Dedifferentiated amniotic fluid mesenchymal stem cell (primary cell): ENCODE data around the gene MS4A6E.
"Not testable (repeated sequence)": the region's sequence is repeated elsewhere in the genome, so short reads cannot be mapped to it uniquely, and the experiment has no call there.

ENCODE experiments used
- DNase-seq: peaks from one replicate; pipeline ENCODE4 v3.0.0-alpha.2; 2016; ENCODE audit errors: extremely low spot score

Gene MS4A6E

GRCh38 chr11:60326955-60327354 is at the start of gene MS4A6E:
Gene MS4A6E, plus strand, starts transcription at chr11:60327255. Its CDS starts 7,641 bp downstream, at chr11:60334896.
- DNase-seq: no peak

GRCh38 chr11:60280412-60280811 is 46.6 kb upstream of the MS4A6E start, which contains the start of gene MS4A4A:
Gene MS4A4A, plus strand, starts transcription at chr11:60280666. Its CDS starts 10 bp downstream, at chr11:60280676.
- DNase-seq: no peak

- no peak for DNase-seq
Measured at GRCh38 chr11:60281485-60281884, 45.6 kb upstream of the MS4A6E start.

GRCh38 chr11:60282286-60282685 is 44.8 kb upstream of the MS4A6E start:
- no peak for DNase-seq

- not testable (repeated sequence) for DNase-seq
Measured at GRCh38 chr11:60285411-60286126, 41.5 kb upstream of the MS4A6E start.

- no peak for DNase-seq
Measured at GRCh38 chr11:60288531-60288930, 38.5 kb upstream of the MS4A6E start.

GRCh38 chr11:60292145-60292544 is 34.9 kb upstream of the MS4A6E start:
- no peak for DNase-seq

- DNase-seq: no peak
Measured at GRCh38 chr11:60301178-60301577, 25.9 kb upstream of the MS4A6E start.

GRCh38 chr11:60301884-60302283 is 25.2 kb upstream of the MS4A6E start:
- not testable (repeated sequence) for DNase-seq

- DNase-seq: no peak
Measured at GRCh38 chr11:60303661-60304060, 23.4 kb upstream of the MS4A6E start.

GRCh38 chr11:60305906-60306619 is 21.0 kb upstream of the MS4A6E start:
- DNase-seq: no peak

- no peak for DNase-seq
Measured at GRCh38 chr11:60307507-60308195, 19.4 kb upstream of the MS4A6E start.

- DNase-seq: no peak
Measured at GRCh38 chr11:60310407-60310998, 16.6 kb upstream of the MS4A6E start.

GRCh38 chr11:60314635-60315321 is 12.3 kb upstream of the MS4A6E start:
- DNase-seq: no peak

- no peak for DNase-seq
Measured at GRCh38 chr11:60315871-60316270, 11.2 kb upstream of the MS4A6E start.

GRCh38 chr11:60316317-60316716 is 10.7 kb upstream of the MS4A6E start:
- no peak for DNase-seq

- no peak for DNase-seq
Measured at GRCh38 chr11:60318726-60319125, 8.3 kb upstream of the MS4A6E start.

- no peak for DNase-seq
Measured at GRCh38 chr11:60321051-60321450, 6.0 kb upstream of the MS4A6E start.

- no peak for DNase-seq
Measured at GRCh38 chr11:60328460-60328859, 1.4 kb downstream of the MS4A6E start.

GRCh38 chr11:60332846-60333245 is 5.8 kb downstream of the MS4A6E start:
- DNase-seq: no peak

- no peak for DNase-seq
Measured at GRCh38 chr11:60334005-60334620, 7.1 kb downstream of the MS4A6E start.
